HG03442 (cell line): ENCODE measurements around the gene CRK.
"Not testable (repeated sequence)": the region's sequence is repeated elsewhere in the genome, so short reads cannot be mapped to it uniquely, and the experiment has no call there.

ENCODE experiments used
- ATAC-seq: cut with Tn5 transposase; IDR thresholded peaks from one replicate; pipeline ENCODE4 v1.9.1; 2021; ENCODE audit warnings: mild to moderate bottlenecking, moderate library complexity; ENCODE audit not compliant: unreplicated experiment

The CRK gene

DNA sequence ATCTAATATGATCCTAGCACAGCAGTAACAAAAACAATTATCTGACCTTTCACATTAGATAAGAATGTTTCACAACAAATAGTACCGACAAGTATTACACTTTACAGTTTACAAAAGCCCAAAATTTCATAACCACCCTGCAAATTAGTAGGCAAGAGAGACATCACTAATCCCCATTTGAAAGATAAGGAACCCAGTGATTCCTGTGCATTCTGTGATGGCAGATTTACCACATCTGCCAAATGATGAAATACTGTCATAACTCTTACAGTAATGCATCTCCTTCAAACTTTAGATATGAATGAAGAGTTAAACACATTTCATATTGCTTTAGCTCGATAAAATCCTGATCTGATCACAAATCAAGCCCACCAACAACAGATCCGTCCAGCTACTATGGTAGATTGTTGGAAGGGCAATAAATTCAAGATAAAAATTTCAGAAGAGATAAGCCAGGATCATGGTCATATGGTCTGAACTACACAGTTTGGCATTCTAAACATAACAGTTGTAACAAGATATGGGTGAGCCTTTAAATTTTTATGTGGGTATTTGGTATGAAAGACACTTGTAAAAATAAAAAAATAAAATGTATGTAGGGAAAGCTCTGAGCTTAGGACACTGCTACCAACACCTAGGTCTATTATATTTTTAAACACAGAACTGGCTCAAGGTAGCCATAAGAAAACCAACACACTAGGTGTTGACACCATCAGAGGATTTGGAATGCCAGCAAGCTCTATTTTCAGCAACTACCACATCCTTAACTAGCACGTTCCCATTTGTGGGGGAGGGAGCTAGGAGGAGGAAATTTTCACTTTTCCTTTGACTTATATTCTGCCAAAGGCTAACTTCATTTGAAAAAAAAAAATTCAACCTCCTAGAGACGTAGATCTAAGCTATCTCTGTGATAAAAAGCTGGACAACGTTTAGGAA, 65.3 kb downstream of the CRK start:
- no peak for ATAC-seq

DNA sequence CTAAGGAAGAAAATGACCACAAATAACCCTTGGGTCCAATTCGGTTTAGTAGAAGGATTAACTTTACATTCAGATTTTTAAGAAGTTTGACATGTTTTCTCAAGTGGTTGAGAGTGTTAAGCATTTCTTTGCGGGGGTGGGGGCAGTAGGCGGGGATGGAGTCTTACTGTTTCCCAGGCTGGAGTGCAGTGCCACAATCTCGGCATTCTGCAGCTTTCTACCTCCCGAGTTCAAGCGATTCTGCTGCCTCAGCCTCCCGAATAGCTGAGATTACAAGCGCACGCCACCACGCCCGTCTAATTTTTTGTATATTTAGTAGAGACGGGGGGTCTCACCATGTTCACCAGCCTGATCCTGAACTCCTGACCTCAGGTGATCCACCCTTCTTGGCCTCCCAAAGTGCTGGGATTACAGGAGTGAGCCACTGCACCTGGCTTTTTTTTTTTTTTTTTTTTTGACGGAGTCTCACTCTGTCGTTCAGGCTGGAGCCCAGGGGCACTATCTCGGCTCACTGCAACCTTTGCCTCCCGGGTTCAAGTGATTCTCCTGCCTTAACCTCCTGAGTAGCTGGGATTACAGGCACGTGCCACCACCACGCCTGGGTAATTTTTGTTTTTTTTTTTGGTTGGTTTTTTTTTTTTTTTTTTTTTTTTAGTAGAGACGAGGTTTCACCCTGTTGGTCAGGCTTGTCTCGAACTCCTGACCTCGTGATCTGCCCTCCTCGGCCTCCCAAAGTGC, 68.4 kb downstream of the CRK start:
- not testable (repeated sequence) for ATAC-seq

DNA sequence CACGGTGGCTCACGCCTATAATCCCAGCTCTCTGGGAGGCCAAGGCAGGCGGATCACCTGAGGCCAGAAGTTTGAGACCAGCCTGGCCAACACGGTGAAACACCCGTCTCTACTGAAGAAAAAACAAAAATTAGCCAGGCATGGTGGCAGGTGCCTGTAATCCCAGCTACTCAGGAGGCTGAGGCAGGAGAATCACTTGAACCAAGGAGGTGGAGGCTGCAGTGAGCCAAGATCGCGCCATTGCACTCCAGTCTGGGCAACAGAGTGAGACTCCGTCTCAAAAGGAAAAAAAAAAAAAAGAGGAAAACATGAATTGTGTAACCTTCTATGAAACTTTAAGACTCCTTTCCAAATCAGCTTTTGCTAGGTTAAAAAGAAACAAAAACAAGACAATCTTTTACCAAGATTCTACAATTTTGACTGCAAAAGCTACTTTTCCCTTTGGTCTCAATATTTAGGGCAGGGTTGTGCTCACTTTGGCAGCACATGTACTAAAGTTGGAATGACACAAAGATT, 69.3 kb downstream of the CRK start:
- ATAC-seq, result not testable (repeated sequence)

- ATAC-seq, result no peak
These were observed 69.8 kb downstream of the CRK start for GRCh38 chr17:1386265-1386664.

- ATAC-seq, result no peak
These were observed 70.2 kb downstream of the CRK start for GRCh38 chr17:1385861-1386260.

DNA sequence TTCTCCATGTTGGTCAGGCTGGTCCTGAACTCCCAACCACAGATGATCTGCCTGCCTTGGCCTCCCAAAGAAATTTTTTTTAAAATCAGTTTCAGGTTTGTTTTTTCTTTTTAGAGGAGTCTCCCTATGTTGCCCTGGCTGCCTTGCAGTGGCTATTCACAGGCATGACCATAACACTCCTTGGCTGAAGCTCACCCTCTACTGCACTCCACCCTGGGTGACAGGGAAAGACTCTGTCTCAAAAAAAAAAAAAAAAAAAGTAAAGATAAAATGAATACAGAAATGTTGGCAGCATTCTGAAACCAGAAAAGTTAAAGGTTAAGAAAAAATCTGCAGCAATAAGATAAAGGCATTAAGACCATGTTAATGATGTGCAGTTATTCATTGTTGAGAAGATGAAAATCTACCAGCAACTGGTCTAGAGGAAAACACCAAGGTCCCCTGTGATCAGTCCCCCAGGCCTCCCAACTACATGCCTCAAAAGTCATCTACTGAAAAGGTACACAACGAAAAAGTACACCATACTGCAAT, 71.1 kb downstream of the CRK start:
- ATAC-seq, result no peak

DNA sequence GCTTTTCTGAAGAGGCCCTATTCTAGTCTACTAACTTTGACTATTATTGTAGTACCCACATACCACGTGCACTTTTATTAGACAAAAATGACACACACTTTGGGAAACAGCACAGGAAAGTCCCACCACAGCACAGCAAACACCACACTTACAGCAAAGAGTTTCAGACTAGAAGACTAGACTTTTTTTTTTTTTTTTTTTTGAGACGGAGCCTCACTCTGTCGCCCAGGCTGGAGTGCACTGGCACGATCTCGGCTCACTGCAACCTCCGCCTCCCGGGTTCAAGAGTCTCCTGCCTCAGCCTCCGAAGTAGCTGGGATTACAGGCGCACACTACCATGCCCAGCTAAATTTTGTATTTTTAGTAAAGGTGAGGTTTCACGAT, 76.1 kb downstream of the CRK start:
- no peak for ATAC-seq

- no peak for ATAC-seq
These were observed 76.7 kb downstream of the CRK start for GRCh38 chr17:1379208-1379929.

DNA sequence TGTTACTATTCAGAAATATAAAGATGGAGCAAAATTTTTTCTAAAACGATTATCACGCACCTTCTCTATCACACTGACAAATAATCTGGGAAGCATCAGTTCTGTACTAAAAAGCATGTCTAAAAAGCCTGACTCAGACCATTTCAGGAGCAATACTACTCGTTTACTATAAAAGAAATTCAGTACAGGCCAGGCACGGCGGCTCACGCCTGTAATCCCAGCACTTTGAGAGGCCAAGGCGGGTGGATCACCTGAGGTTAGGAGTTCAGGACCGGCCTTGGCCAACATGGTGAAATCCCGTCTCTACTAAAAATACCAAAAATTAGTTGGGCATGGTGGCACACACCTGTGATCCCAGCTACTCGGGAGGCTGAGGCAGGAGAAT, 77.6 kb downstream of the CRK start:
- ATAC-seq, result not testable (repeated sequence)

- ATAC-seq, result no peak
These were observed 78.7 kb downstream of the CRK start for GRCh38 chr17:1377334-1377733.

DNA sequence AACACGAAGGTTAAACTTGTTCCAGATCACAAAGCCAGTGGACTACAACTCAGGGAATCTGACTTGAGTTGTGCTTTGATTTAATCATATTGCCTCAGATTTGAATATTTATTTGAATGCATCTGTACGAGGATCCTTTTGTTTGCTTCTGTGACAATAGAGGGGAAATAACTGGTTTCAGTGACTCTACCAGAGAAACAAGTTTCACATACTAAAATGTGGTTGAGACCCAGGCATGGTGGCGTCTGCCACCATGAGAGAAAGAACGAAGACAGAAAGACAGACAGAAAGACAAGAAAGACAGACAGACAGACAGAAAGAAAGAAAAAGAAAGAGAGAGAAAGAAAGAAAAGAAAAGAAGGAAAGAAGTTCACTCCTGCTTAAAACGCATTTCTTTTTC, 80.0 kb downstream of the CRK start:
- ATAC-seq, result no peak

DNA sequence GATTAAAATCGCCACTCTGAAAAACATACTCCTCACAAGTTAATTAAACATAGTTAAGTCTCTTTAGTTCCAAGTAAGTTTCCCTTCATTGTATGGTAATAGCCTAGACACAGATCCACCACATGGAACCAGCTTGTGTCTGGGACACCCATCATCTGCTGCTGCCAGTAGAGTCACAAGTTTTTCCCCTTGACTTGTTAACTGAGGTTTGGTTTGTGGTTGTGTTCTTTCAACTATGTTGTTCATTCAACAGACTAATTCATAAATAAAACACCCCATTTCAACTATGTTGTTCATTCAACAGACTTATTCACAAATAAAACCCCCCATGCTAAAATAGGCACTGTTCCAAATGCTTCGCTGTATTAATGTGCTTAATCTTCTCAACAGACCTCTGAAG, 80.4 kb downstream of the CRK start:
- ATAC-seq, result no peak

GRCh38 chr17:1374431-1375177, 81.4 kb downstream of the CRK start:
- no peak for ATAC-seq

DNA sequence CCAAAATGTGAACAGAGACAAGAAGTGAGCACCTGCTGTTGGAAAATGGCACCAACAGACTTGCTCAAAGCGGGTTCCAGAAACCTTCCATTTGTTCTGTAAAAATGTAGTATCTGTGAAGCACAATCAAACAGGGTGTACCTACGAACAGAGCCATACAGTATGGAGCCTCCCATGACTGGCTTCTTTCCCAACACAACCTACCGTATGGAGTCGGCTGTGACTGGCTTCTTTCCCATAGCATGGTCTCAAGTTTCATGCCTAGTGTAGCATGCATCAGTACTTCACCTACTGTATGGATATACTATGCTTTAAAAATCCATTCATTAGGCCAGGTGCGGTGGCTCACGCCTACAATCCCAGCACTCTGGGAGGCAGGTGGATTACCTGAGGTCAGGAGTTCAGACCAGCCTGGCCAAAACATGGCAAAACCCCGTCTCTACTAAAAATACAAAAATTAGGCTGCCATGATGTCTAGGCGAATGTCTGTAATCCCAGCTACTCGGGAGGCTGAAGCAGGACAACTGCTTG, 82.3 kb downstream of the CRK start:
- ATAC-seq, result no peak

- ATAC-seq, result no peak
These were observed 83.4 kb downstream of the CRK start for GRCh38 chr17:1372618-1373017.

- ATAC-seq, result no peak
These were observed 84.0 kb downstream of the CRK start for GRCh38 chr17:1371893-1372590.
